Adipocyte (in vitro differentiated cells): ENCODE results near the gene NAV2.
"Not testable (repeated sequence)": the region's sequence is repeated elsewhere in the genome, so short reads cannot be mapped to it uniquely, and the experiment has no call there.

ENCODE experiments used
- DNase-seq: peaks from one replicate; pipeline ENCODE4 v3.0.0-alpha.2; 2015; ENCODE audit warnings: low read depth
- H3K27me3 ChIP-seq: replicated peaks from 2 replicates; pipeline ENCODE4 v1.7.0; 2013; ENCODE audit warnings: mild to moderate bottlenecking, low read length, moderate library complexity; ENCODE audit not compliant: control insufficient read depth, insufficient read depth
- H3K36me3 ChIP-seq: 2 replicates; pipeline ENCODE4 v1.7.0; 2013; ENCODE audit warnings: low read length, mild to moderate bottlenecking, moderate library complexity; ENCODE audit not compliant: control insufficient read depth, insufficient read depth, severe bottlenecking
- H3K4me1 ChIP-seq: 2 replicates; pipeline ENCODE4 v1.7.0; 2013; ENCODE audit warnings: mild to moderate bottlenecking, low read length, moderate library complexity; ENCODE audit not compliant: control insufficient read depth, insufficient read depth
- H3K4me3 ChIP-seq: 2 replicates; pipeline ENCODE4 v1.7.0; 2013; ENCODE audit warnings: mild to moderate bottlenecking, low read length, moderate library complexity
- H3K9ac ChIP-seq: 2 replicates; pipeline ENCODE4 v1.7.0; 2013; ENCODE audit warnings: mild to moderate bottlenecking, low read length, moderate library complexity
- H3K9me3 ChIP-seq: 2 replicates; pipeline ENCODE4 v1.7.0; 2013; ENCODE audit warnings: mild to moderate bottlenecking, low read length, moderate library complexity; ENCODE audit not compliant: control insufficient read depth

Gene NAV2

GRCh38 chr11:20002312-20003216 is 289.9 kb downstream of the NAV2 start:
- Histone ChIP-seq H3K9me3 (no peaks in the 10 kb centered on the region), H3K27me3 (no peaks in the 10 kb centered on the region), H3K9ac (no peak overlapping the region), H3K36me3 (peaks cover 57% of the 10 kb centered on the region), H3K4me1 (peaks cover 2% of the 10 kb centered on the region), H3K4me3 (no peak overlapping the region)
- no peak for DNase-seq

DNA sequence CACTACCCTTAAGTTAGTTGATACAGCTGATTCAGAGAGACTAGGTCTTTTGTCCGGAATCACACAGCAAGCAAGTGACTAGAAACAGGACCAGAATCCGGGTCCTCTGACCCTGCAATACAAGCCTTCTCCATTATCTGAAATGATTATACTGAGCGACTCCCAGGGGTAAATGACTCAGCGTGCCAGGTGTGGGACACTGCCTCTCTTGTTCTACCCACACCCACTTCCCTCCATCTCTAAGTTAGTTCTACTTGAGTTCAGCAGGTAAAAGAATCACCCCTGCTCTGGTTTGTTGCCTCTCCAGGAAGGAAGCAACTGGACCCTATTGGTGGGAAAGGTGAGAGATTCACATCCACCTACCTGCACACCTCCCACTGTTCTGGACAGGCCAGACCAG is 290.7 kb downstream of the NAV2 start:
- Histone ChIP-seq H3K9me3 (no peaks in the 10 kb centered on the region), H3K27me3 (no peaks in the 10 kb centered on the region), H3K4me3 (no peak overlapping the region), H3K4me1 (peaks cover 5% of the 10 kb centered on the region), H3K9ac (no peak overlapping the region), H3K36me3 (peaks cover 58% of the 10 kb centered on the region)
- no peak for DNase-seq

DNA sequence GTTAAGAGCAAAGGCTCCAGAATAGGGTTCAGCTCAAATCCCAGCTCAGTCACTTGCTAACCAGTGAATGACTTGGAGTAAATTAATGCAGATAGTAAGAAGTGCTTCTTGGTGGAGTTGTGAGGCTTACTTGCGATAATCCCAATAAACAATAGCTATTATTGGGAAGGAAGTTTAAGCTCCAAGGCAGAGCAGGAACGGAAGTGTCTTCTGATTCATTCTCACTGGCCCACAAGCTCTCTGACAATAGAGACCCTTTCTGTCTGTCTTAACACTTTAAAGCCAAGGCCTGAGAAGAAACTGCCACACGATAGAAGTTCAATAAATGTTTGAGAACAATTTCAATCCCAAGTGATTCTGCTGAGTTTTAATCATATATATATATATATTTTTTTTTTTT is 292.2 kb downstream of the NAV2 start:
- Histone ChIP-seq H3K9me3 (no peaks in the 10 kb centered on the region), H3K27me3 (no peaks in the 10 kb centered on the region), H3K36me3 (peaks cover 56% of the 10 kb centered on the region), H3K9ac (no peak overlapping the region), H3K4me3 (no peak overlapping the region), H3K4me1 (peaks cover 11% of the 10 kb centered on the region)
- no peak for DNase-seq

DNA sequence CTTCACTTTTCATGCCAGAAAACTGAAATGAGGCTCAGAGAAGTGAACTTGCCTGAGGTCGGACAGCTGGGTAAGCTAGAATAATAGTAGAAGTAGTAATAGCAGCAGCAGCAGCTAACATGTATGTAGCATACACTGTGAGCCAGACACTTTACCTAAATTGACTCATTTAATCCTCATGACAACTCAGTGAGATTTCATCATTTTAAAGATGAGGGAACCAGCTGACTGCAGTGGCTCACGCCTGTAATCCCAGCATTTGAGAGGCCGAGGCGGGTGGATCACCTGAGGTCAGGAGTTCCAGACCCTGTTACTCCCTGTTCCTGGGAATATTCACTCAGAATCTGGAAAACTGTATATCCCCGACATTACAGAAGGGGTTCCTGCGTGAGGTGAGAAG is 293.1 kb downstream of the NAV2 start:
- H3K9me3 ChIP-seq = no peaks in the 10 kb centered on the region
- no peak overlapping the region for H3K4me3 ChIP-seq
- peaks cover 55% of the 10 kb centered on the region for H3K36me3 ChIP-seq
- H3K9ac ChIP-seq = no peak overlapping the region
- DNase-seq = no peak
- H3K27me3 ChIP-seq = no peaks in the 10 kb centered on the region
- H3K4me1 ChIP-seq = peaks cover 12% of the 10 kb centered on the region

DNA sequence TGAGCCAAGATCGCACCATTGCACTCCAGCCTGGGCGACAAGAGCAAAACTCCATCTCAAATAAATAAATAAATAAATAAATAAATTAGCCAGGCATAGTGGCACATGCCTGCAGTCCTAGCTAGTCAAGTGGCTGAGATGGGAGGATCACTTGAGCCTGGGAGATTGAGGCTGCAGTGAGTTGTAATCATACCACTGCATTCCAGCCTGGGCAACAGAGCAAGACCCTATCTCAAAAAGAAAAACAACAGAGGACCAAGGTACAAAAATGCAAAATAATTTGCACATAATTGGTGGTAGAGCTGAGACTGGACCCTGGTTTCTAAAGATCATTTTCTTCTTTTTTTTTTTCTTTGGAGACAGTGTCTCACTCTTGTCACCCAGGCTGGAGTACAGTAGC is 294.0 kb downstream of the NAV2 start:
- not testable (repeated sequence) for H3K4me3 ChIP-seq, DNase-seq, H3K27me3 ChIP-seq, H3K9ac ChIP-seq, H3K9me3 ChIP-seq
- Histone ChIP-seq H3K36me3 (peaks cover 49% of the 10 kb centered on the region), H3K4me1 (peaks cover 21% of the 10 kb centered on the region)

DNA sequence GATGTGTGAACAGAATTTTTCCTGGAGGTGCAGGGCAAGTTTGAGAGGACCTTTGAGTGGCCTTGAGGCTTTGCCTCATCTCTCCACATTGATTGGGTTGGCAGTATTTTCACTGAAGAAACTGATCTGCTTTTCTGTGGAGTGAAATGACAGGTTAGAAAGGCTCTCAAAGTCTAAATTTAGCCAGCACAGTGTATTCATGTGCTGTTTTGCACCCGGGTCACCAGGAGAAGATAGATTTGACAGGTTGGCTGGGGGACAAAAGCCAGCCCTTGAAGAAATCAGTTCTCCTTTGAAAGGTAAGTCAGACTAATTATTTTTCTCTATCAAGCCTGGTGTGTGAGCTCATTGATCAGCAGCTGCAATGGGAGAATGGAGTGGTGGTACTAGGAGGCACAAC is 294.7 kb downstream of the NAV2 start:
- Histone ChIP-seq H3K9ac (no peak overlapping the region), H3K36me3 (peaks cover 44% of the 10 kb centered on the region), H3K27me3 (no peaks in the 10 kb centered on the region), H3K9me3 (no peaks in the 10 kb centered on the region), H3K4me1 (peaks cover 25% of the 10 kb centered on the region), H3K4me3 (no peak overlapping the region)
- no peak for DNase-seq

DNA sequence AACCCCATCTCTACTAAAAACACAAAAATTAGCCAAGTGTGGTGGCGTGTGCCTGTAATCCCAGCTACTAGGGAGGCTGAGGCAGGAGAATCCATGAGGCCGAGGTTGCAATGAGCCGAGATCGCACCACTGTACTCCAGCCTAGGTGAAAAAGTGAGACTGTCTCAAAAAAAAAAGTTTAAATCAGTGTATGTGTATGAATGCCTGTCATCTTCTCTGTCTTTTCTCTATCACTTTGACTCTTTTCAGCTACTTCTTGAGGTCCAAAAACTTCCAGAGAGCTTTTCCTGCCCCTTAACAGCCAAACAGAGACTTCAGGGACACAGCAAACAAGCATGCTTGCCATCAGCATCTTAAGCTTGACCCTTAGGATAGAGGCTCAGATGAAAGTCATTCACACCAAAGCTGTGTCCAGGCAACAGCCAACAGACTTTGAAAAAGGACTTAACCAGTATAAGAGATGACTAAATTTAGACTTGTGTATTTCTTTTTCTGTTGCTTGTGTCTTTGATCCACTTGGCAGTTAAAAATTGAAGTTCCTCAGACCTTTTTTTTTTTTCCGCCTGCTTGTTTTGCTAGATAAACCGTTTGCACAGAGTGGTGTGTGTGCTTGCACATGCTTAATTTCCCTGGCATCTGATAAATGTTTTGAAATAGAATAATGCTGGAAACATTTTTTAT is 295.7 kb downstream of the NAV2 start:
- H3K4me3 ChIP-seq = no peak overlapping the region
- H3K36me3 ChIP-seq = peaks cover 39% of the 10 kb centered on the region
- H3K4me1 ChIP-seq = peaks cover 25% of the 10 kb centered on the region
- no peaks in the 10 kb centered on the region for H3K27me3 ChIP-seq
- H3K9ac ChIP-seq = no peak overlapping the region
- no peak for DNase-seq
- H3K9me3 ChIP-seq = no peaks in the 10 kb centered on the region

DNA sequence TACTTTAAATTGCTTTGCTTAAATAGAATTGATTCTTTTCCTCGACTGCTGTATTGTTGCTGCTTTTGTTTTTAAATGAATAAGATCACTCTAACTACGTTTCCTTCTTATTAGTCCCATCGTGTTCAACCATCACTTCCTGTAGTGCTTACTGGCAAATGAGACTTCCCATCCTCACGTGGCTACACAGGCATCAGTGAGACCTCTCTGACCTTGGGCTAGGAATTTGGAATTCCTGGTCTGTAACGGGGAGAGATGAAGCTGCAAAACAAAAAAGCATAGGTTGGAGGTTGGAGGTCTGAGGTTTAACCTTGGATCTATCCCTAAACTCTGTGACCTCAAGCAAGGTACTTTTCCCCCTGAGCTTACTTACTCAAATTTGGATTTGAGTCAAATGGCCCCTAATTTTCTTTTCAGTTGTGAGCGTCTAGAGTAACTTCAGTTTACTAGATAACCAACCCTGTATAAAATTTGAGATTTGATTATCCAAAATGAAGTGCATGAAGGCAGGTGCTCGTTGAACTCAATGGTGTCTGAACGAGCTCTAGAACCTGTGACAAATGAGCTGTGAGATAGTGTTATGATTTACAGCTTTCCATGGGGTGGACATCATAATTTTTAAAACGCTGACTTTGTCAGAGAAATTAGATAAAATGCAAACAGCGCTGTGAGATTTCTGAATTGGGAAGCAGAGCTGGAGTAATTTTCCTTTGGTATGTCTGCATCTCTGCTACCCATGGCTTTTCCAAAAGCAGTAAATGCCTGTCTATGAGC is 296.4 kb downstream of the NAV2 start:
- Histone ChIP-seq H3K4me3 (no peak overlapping the region), H3K36me3 (peaks cover 32% of the 10 kb centered on the region), H3K9ac (no peak overlapping the region), H3K4me1 (peaks cover 25% of the 10 kb centered on the region), H3K9me3 (no peaks in the 10 kb centered on the region), H3K27me3 (no peaks in the 10 kb centered on the region)
- DNase-seq = no peak

DNA sequence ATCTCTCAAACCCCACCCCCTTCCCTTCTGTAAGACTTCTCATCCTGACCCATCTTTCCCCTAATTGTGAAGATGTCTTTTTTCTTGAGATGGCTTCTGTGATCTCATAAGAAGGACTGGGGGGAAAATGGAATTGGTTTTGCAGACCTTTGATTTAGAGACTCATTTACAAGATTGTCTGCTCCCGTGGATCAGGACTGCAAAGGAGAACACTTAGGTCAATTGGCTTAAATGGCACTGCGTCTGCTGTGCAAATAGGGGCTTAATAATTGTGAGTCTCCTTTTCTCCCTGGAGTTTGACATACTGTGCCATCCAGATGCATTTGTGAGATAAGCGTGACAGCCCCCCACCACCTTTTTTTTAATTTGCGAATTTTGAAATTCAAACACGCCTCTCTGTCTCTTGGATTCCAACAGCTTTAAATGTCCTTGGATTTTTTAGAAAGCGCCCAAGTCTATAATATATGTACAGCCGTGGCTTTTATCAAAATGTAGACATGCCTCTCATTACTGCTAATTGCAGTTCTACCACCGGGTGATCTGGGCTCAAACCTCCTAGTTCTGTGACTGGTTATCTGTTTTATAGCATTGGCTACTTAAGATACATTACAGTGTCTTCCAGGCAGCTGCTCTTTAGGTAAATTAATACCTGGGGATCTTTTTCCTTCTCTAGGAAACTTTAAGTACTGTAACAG is 297.7 kb downstream of the NAV2 start:
- Histone ChIP-seq H3K27me3 (no peaks in the 10 kb centered on the region), H3K36me3 (peaks cover 22% of the 10 kb centered on the region), H3K9me3 (no peaks in the 10 kb centered on the region), H3K4me1 (peaks cover 28% of the 10 kb centered on the region), H3K4me3 (no peak overlapping the region), H3K9ac (no peak overlapping the region)
- no peak for DNase-seq

DNA sequence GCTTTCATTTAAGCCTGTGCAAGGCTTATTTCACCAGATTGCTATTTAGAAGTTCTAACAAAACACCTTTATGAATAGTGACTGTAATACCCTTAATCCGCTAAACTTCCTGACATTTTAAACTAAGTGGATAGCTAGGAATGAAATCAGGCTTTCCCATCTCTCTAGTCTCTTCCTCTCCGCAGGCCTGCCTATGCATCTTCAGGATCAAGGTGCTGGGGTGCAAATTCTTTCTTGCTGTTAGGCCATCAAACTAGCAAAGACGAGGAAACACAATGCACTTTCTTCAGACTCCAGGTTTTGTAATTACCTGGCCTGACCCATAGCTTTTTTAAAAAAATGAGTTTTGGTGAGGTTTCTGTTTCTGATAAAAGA is 298.2 kb downstream of the NAV2 start:
- DNase-seq = no peak
- H3K4me3 ChIP-seq = no peak overlapping the region
- no peaks in the 10 kb centered on the region for H3K27me3 ChIP-seq
- H3K36me3 ChIP-seq = peaks cover 24% of the 10 kb centered on the region
- no peaks in the 10 kb centered on the region for H3K9me3 ChIP-seq
- H3K9ac ChIP-seq = no peak overlapping the region
- H3K4me1 ChIP-seq = peaks cover 31% of the 10 kb centered on the region
